Nephron (organoid): ENCODE measurements around the gene LSG1.

Experiments used
- H3K27ac Mint-ChIP-seq, 3 experiments: 2 replicates each; pipeline ENCODE4 v1.8.0; 2020; ENCODE audit warnings: mixed read lengths in 3 of 3, mild to moderate bottlenecking in 2 of 3, moderate library complexity in 1 of 3
- H3K27me3 Mint-ChIP-seq: 2 replicates; pipeline ENCODE4 v1.8.0; 2021; ENCODE audit warnings: low read depth, mild to moderate bottlenecking, moderate library complexity, mixed read lengths
- H3K36me3 Mint-ChIP-seq: 2 replicates; pipeline ENCODE4 v1.8.0; 2020; ENCODE audit warnings: low read depth, mixed read lengths
- H3K4me1 Mint-ChIP-seq: 2 replicates; pipeline ENCODE4 v1.8.0; 2020; ENCODE audit warnings: mixed read lengths
- H3K4me3 Mint-ChIP-seq, 3 experiments: 2 replicates each; pipeline ENCODE4 v1.8.0; 2020; ENCODE audit warnings: mild to moderate bottlenecking in 3 of 3, mixed read lengths in 3 of 3, moderate library complexity in 2 of 3
- H3K9me3 Mint-ChIP-seq: 2 replicates; pipeline ENCODE4 v1.8.0; 2020; ENCODE audit warnings: mixed read lengths
- TF ChIP-seq, protein P1 (sequence below), 3 experiments: fragments of 200-600 bp; sonication (generic); IDR thresholded peaks; one replicate each; pipeline ENCODE4 v1.5.0; 2021; ENCODE audit warnings: antibody characterized with exemption in 3 of 3; ENCODE audit not compliant: unreplicated experiment in 3 of 3

LSG1 gene

DNA sequence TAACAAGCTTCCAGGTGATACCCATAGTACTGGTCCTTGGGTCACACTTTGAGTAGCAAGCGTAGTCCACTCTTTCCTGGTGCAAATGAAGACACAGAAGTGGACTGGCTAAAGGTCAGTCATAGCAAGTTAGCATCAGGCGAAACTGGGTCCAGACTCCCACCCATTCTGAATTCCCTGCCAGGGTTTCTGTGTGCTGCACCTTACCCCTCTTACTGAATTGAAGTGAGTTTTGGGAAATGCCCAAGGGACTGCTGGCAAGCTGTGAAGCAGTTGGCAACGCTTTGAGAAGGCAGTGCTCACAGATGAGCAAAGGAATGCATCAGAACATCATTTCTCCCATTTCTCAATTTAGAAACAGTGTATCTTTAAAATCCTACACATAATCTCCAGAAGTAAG is 1.8 kb upstream of the LSG1 start:
- peak overlapping the region in 2 of 3 experiments; percentile 25 to 45 for H3K27ac Mint-ChIP-seq
- peaks cover 5% of the 10 kb centered on the region for H3K36me3 Mint-ChIP-seq
- H3K4me1 Mint-ChIP-seq: peaks cover 10% of the 10 kb centered on the region
- no peaks in the 10 kb centered on the region for H3K9me3 Mint-ChIP-seq
- TF ChIP-seq, protein P1, sequence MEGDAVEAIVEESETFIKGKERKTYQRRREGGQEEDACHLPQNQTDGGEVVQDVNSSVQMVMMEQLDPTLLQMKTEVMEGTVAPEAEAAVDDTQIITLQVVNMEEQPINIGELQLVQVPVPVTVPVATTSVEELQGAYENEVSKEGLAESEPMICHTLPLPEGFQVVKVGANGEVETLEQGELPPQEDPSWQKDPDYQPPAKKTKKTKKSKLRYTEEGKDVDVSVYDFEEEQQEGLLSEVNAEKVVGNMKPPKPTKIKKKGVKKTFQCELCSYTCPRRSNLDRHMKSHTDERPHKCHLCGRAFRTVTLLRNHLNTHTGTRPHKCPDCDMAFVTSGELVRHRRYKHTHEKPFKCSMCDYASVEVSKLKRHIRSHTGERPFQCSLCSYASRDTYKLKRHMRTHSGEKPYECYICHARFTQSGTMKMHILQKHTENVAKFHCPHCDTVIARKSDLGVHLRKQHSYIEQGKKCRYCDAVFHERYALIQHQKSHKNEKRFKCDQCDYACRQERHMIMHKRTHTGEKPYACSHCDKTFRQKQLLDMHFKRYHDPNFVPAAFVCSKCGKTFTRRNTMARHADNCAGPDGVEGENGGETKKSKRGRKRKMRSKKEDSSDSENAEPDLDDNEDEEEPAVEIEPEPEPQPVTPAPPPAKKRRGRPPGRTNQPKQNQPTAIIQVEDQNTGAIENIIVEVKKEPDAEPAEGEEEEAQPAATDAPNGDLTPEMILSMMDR (IDR thresholded peaks at IDR 0.05; ENCODE audit: unreplicated experiment in 3 of 3): no peak
- H3K27me3 Mint-ChIP-seq: peaks cover 20% of the 10 kb centered on the region
- peak overlapping the region; percentile 51 to 70 (median 66) for H3K4me3 Mint-ChIP-seq

DNA sequence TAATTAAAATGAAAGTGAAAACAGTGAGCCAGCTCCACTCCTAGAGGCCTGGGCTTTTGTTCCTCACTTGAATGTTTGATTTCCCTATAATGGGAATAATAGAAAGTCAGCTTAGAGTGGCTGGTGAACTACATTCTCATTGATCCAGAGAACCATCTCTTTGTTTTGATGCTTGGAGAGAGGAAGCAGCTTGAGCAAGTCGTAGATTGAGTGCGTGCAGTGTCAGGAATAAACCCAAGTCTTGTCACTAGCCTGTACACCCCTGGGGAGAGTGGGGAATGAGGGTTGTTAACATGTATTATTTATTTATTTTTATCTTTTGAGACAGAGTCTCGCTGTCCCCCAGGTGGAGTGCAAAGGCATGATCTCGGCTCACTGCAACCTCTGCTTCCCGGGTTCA is 885 bp upstream of the LSG1 start:
- Mint-ChIP-seq H3K27me3 (peaks cover 20% of the 10 kb centered on the region), H3K4me3 (peak overlapping the region; percentile 97), H3K9me3 (no peaks in the 10 kb centered on the region), H3K27ac (peak overlapping the region; percentile 100), H3K4me1 (peaks cover 10% of the 10 kb centered on the region), H3K36me3 (peaks cover 10% of the 10 kb centered on the region)
- TF ChIP-seq, protein P1 (IDR thresholded peaks at IDR 0.05; ENCODE audit: unreplicated experiment in 3 of 3): no peak

DNA sequence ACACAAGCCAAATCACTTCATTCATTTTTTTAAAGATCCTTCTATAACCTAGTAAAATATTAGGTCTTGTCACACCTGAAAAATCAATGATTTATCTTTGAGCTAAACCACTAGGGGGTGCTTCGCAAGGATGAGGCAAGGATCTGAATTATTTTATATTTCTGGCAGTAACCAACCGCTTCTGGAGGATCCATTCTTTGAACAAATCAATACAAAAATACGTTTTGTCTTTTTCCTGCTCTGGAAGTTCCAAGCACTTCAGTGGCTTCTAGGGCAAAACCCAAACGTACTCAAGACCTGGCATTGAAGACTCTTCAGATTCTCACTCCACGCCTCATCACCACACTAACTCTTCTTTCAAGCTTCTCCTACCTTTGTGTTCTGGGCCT is 486 bp downstream of the LSG1 start:
- TF ChIP-seq, protein P1 (IDR thresholded peaks at IDR 0.05; ENCODE audit: unreplicated experiment in 3 of 3): peak; percentile 62 to 80 (median 64)

DNA sequence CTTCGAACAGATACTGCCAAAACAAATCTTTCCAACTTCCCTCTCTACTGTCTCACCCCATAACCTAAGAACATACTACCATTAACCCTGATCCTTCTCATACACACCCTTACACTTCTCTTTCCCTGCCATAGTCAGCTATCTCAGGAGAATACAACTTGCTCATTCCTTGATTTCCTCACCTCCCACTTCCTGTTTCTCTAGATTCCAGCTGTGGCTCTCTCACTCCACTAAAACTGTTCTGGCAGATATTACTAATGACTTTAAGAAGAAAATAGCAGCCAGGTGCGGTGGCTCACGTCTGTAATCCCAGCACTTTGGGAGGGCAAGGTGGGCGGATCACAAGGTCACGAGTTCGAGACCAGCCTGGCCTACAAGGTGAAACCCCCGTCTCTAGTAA is 4.6 kb downstream of the LSG1 start:
- TF ChIP-seq, protein P1 (IDR thresholded peaks at IDR 0.05; ENCODE audit: unreplicated experiment in 3 of 3): no peak
- Mint-ChIP-seq H3K36me3 (peaks cover 41% of the 10 kb centered on the region), H3K27me3 (no peaks in the 10 kb centered on the region), H3K9me3 (no peaks in the 10 kb centered on the region), H3K27ac (no peak overlapping the region), H3K4me3 (no peak overlapping the region), H3K4me1 (peaks cover 5% of the 10 kb centered on the region)

More for the DNA sequence above, 486 bp downstream of the LSG1 start:
- H3K9me3 Mint-ChIP-seq: no peaks in the 10 kb centered on the region
- peak overlapping the region; percentile 100 for H3K27ac Mint-ChIP-seq
- peaks cover 14% of the 10 kb centered on the region for H3K36me3 Mint-ChIP-seq
- peaks cover 10% of the 10 kb centered on the region for H3K4me1 Mint-ChIP-seq
- peak overlapping the region; percentile 97 for H3K4me3 Mint-ChIP-seq
- H3K27me3 Mint-ChIP-seq: peaks cover 20% of the 10 kb centered on the region

DNA sequence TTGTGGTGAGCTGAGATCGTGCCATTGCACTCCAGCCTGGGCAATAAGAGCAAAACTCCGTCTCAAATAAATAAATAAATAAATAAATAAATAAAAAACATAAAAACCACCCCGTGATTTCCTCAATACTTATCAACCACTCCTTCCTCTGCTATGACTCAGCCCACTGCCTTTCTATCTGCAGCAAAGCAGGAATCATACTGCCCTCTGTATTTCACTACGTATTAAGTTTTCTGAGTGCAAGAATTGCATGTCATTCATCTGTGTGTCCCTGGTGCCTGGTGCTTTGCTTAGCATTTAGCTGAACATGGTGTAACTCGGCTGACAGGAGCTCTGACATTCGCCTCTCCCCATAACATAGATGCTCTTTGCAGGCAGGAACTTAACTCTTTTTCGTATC is 7.1 kb downstream of the LSG1 start:
- H3K4me1 Mint-ChIP-seq: no peaks in the 10 kb centered on the region
- no peak overlapping the region for H3K27ac Mint-ChIP-seq
- no peaks in the 10 kb centered on the region for H3K9me3 Mint-ChIP-seq

DNA sequence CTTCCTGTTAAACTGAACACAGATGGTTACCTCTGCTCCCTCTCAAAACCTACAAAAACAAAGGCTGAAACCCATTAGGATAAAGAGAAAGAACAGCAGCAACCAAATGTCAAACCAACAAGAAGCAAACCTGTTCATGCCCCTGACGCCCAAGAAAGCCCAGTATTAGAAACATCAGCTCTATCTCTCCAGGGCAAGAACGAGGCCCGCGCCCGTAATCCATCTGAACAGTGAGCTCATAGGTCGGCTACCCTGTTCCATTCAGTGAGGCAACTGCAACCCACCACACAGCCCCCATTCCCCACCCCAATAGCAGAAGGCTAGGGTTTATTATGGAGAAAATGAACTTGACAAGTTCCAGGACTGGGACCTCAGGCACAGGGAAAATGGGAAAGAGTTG is 10.0 kb downstream of the LSG1 start:
- Mint-ChIP-seq H3K4me1 (no peaks in the 10 kb centered on the region), H3K27me3 (no peaks in the 10 kb centered on the region), H3K9me3 (no peaks in the 10 kb centered on the region), H3K27ac (peak overlapping the region in 1 of 3 experiments; percentile 38), H3K36me3 (peaks cover 48% of the 10 kb centered on the region), H3K4me3 (no peak overlapping the region)
- TF ChIP-seq, protein P1 (IDR thresholded peaks at IDR 0.05; ENCODE audit: unreplicated experiment in 3 of 3): no peak

More for the DNA sequence above, 7.1 kb downstream of the LSG1 start:
- TF ChIP-seq, protein P1 (IDR thresholded peaks at IDR 0.05; ENCODE audit: unreplicated experiment in 3 of 3): no peak
- no peak overlapping the region for H3K4me3 Mint-ChIP-seq
- peaks cover 44% of the 10 kb centered on the region for H3K36me3 Mint-ChIP-seq
- no peaks in the 10 kb centered on the region for H3K27me3 Mint-ChIP-seq
